CD4-positive, alpha-beta T cell (primary cell): Measurements from ENCODE around the gene NEURL3. TPM values are rescaled to one million over a fixed set of nuclear protein-coding genes. Genes with fewer than 3 reads are reported as not detected.

ENCODE experiments used
- ATAC-seq: fragments of 200-7000 bp; cut with Tn5 transposase; one replicate; pipeline ENCODE4 v1.10.0; 2022; ENCODE audit warnings: mild to moderate bottlenecking; ENCODE audit not compliant: poor library complexity
- CTCF ChIA-PET: fragments of 350-600 bp; sonication (Branson Sonifier 250); formaldehyde crosslinking; loops from one replicate; lab custom pipeline; 2021; ENCODE audit warnings: antibody characterized with exemption, inconsistent platforms; lab: Charles Lee
- POLR2A ChIA-PET: fragments of 350-600 bp; sonication (Branson Sonifier 250); formaldehyde crosslinking; loops from one replicate; lab custom pipeline; 2021; ENCODE audit warnings: antibody characterized with exemption, inconsistent platforms; lab: Charles Lee
- DNase-seq, 14 experiments: peaks; one replicate each; pipeline ENCODE4 v3.0.0-alpha.2; 2013 to 2020; ENCODE audit warnings: mixed read lengths in 2 of 14
- H3K27ac ChIP-seq, 2 donors: one replicate each; pipeline versions ENCODE4 v1.5.1 to v1.7.0; 2013; ENCODE audit warnings: low read length in 2 of 2, low read depth in 1 of 2, mild to moderate bottlenecking in 1 of 2
- H3K27me3 ChIP-seq, 2 experiments: 1 replicate in 1 of 2; 2 replicates in 1 of 2; pipeline versions ENCODE4 v1.6.1 to v1.7.0; 2013; ENCODE audit warnings: low read length in 2 of 2, control low read depth in 1 of 2, mild to moderate bottlenecking in 1 of 2, moderate library complexity in 1 of 2; ENCODE audit not compliant: insufficient read depth in 2 of 2, control insufficient read depth in 1 of 2
- H3K36me3 ChIP-seq: one replicate; pipeline ENCODE4 v1.6.1; 2013; ENCODE audit warnings: low read length, control low read depth; ENCODE audit not compliant: insufficient read depth
- H3K4me1 ChIP-seq: one replicate; pipeline ENCODE4 v1.6.1; 2013; ENCODE audit warnings: low read length, control low read depth; ENCODE audit not compliant: insufficient read depth
- H3K4me3 ChIP-seq: one replicate; pipeline ENCODE4 v1.5.1; 2013; ENCODE audit warnings: mild to moderate bottlenecking, low read length, moderate library complexity
- H3K9me3 ChIP-seq, 2 experiments: 1 replicate in 1 of 2; 2 replicates in 1 of 2; pipeline versions ENCODE4 v1.6.1 to v1.7.0; 2013; ENCODE audit warnings: low read length in 2 of 2, mild to moderate bottlenecking in 2 of 2, control low read depth in 1 of 2, moderate library complexity in 1 of 2; ENCODE audit not compliant: control insufficient read depth in 1 of 2, insufficient read depth in 1 of 2
- H3K27ac Mint-ChIP-seq: one replicate; pipeline ENCODE4 v1.8.0; 2020; ENCODE audit warnings: mixed read lengths
- H3K27me3 Mint-ChIP-seq: one replicate; pipeline ENCODE4 v1.8.0; 2021; ENCODE audit warnings: mixed read lengths
- H3K36me3 Mint-ChIP-seq: one replicate; pipeline ENCODE4 v1.8.0; 2021; ENCODE audit warnings: low read depth, mixed read lengths
- H3K4me1 Mint-ChIP-seq: one replicate; pipeline ENCODE4 v1.8.0; 2021; ENCODE audit warnings: low read depth, mixed read lengths
- H3K4me3 Mint-ChIP-seq: one replicate; pipeline ENCODE4 v1.8.0; 2020; ENCODE audit warnings: mild to moderate bottlenecking, mixed read lengths
- H3K9me3 Mint-ChIP-seq: one replicate; pipeline ENCODE4 v1.8.0; 2020; ENCODE audit warnings: mixed read lengths
- intact Hi-C, 2 experiments: fragments of 100-400 bp; cut with DNase I in 1 of 2; cut with micrococcal nuclease in 1 of 2; formaldehyde crosslinking; loops; one replicate each; pipeline versions ENCODE4 v1.15.1 to v1.9.0; 2023 to 2025; cut with DNase I, micrococcal nuclease
- total RNA-seq, 174 experiments: library from RNA in 2 of 174; stranded (reverse) in 2 of 174; gene quantifications; one replicate each; pipeline ENCODE4 v1.2.3 and lab custom pipeline; 2021 to 2026
- TF ChIP-seq, protein P1 (sequence below): fragments of 200-600 bp; IDR thresholded peaks from one replicate; pipeline ENCODE4 v1.8.0; 2022; ENCODE audit warnings: antibody characterized with exemption, mild to moderate bottlenecking

NEURL3 gene
- total RNA-seq, 2 experiments from 2014 or later = not detected

DNA sequence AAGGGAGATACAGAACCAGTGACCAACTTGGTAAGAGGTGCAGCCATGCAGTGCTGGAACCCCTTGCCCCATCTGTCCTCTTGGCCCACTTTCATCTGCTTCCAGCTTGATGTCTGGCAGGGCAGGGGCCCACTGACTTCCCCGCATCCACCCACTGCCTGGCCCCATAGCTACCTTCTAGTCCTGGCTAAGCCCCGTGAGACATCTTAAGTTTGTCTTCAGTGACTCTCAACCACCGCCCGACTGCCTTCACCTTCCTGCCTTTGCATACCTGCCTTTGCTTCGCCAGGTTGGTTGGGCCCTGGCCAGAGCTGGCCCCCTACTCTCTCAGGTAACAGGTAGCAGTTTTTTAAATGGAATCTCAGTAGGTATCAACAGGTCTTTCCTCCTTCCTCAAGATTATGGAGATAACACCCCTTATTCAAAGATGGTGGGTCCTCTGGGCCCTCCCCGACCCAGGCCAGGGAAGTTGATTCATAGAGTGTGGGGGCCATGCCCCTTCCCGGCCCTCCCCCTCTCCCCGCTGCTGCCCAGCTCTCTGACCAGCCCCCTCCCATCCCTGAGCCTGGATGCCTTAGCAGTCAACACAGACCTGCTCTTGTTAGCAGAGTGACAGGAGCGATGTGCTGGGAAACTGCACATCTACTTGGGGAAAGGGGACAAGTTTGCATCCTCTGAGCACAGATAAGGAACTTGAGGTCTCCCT lies 34.2 kb upstream of the NEURL3 start:
- ChIA-PET CTCF (interaction anchor here (0.7 to 6.4 kb wide), 4 partner anchors 11 to 132 kb away, joined by 3 to 54 read pairs (median 12); no protein-coding TSS in a partner anchor), POLR2A (interaction anchor here (1.0 to 7.1 kb wide), 15 partner anchors 8 to 574 kb away, joined by 3 to 180 read pairs (median 12); partner anchors contain the start of genes ANKRD36, DUSP2, ITPRIPL1 and SNRNP200)
- H3K4me3 ChIP-seq = peak overlapping the region; percentile 90
- peaks cover 80% of the 10 kb centered on the region for H3K4me1 ChIP-seq
- peak overlapping the region; percentile 99 for H3K4me3 Mint-ChIP-seq
- H3K27me3 Mint-ChIP-seq = no peaks in the 10 kb centered on the region
- H3K4me1 Mint-ChIP-seq = peaks cover 71% of the 10 kb centered on the region
- TF ChIP-seq, protein P1, sequence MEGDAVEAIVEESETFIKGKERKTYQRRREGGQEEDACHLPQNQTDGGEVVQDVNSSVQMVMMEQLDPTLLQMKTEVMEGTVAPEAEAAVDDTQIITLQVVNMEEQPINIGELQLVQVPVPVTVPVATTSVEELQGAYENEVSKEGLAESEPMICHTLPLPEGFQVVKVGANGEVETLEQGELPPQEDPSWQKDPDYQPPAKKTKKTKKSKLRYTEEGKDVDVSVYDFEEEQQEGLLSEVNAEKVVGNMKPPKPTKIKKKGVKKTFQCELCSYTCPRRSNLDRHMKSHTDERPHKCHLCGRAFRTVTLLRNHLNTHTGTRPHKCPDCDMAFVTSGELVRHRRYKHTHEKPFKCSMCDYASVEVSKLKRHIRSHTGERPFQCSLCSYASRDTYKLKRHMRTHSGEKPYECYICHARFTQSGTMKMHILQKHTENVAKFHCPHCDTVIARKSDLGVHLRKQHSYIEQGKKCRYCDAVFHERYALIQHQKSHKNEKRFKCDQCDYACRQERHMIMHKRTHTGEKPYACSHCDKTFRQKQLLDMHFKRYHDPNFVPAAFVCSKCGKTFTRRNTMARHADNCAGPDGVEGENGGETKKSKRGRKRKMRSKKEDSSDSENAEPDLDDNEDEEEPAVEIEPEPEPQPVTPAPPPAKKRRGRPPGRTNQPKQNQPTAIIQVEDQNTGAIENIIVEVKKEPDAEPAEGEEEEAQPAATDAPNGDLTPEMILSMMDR = no peak
- H3K27me3 ChIP-seq = no peaks in the 10 kb centered on the region
- no peaks in the 10 kb centered on the region for H3K9me3 Mint-ChIP-seq
- ATAC-seq (peak; percentile 1), DNase-seq (peak in 2 of 14 experiments; percentile 23 to 43)
- intact Hi-C loops = loop anchor here (2.0 to 10.0 kb wide), 11 partner anchors 13 to 1105 kb away; partner anchors contain the start of genes DUSP2 (in 2 of the 2), SNRNP200 (in 2 of the 2), CNNM3 (in 1 of the 2) and COX5B (in 1 of the 2)
- no peaks in the 10 kb centered on the region for H3K9me3 ChIP-seq
- peaks cover 73% of the 10 kb centered on the region for H3K36me3 Mint-ChIP-seq
- peak overlapping the region; percentile 94 to 99 for H3K27ac ChIP-seq
- H3K36me3 ChIP-seq = peaks cover 42% of the 10 kb centered on the region
- peak overlapping the region; percentile 99 for H3K27ac Mint-ChIP-seq

DNA sequence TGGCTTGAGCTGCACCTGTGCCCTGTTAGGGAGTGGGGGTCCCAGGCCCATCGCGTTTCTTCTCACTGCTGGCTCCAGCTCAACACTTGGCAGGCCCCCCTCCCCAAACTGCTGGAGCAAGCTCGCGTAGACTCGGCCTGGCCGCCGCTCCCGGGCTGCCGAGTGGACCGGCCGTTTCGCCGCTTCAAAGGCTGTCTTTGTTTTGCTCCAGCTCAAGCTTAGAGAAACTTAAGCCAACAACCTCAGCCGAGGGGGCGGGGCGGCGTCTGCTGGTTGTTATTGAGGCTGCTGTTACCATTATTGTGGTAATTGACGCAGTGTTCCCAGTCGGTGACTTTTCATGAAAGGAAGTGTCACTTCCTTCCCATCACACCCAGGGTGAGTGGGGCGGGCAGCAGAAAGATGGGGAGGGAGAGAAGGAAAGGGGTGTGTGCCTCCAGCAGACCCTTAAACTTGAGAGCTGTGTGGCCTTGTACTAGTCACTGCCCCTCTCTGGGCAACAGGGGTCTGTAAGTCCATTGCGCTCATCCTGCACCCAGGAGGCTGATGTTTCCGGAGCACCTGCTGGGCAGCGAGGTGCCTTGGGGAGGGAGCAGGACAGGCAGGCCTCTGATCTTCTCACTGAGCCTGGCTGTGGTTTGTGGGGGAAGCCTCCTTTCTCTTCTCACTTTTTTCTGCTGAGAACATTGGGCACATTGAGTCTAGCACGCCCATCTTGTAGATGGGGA lies 33.5 kb upstream of the NEURL3 start:
- TF ChIP-seq, protein P1 = no peak
- H3K27ac ChIP-seq = peak overlapping the region; percentile 94 to 99
- H3K36me3 Mint-ChIP-seq = peaks cover 66% of the 10 kb centered on the region
- no peaks in the 10 kb centered on the region for H3K9me3 ChIP-seq
- intact Hi-C loops = loop anchor here (2.0 to 10.0 kb wide), 11 partner anchors 14 to 1106 kb away; partner anchors contain the start of genes DUSP2 (in 2 of the 2), SNRNP200 (in 2 of the 2), CNNM3 (in 1 of the 2) and COX5B (in 1 of the 2)
- peak; percentile 88 to 96 (median 94) for DNase-seq
- peaks cover 77% of the 10 kb centered on the region for H3K4me1 ChIP-seq
- H3K9me3 Mint-ChIP-seq = no peaks in the 10 kb centered on the region
- H3K4me3 Mint-ChIP-seq = peak overlapping the region; percentile 99
- peak overlapping the region; percentile 99 for H3K27ac Mint-ChIP-seq
- ChIA-PET CTCF (interaction anchor here (0.5 to 6.4 kb wide), 4 partner anchors 11 to 422 kb away, joined by 3 to 54 read pairs (median 10); no protein-coding TSS in a partner anchor), POLR2A (interaction anchor here (0.6 to 7.1 kb wide), 29 partner anchors 9 to 1464 kb away, joined by 3 to 180 read pairs (median 7); partner anchors contain the start of genes ANKRD36, ANKRD39, CNNM3 and DUSP2)
- H3K27me3 ChIP-seq = no peaks in the 10 kb centered on the region
- H3K4me3 ChIP-seq = peak overlapping the region; percentile 90
- no peaks in the 10 kb centered on the region for H3K27me3 Mint-ChIP-seq
- H3K36me3 ChIP-seq = peaks cover 36% of the 10 kb centered on the region
- H3K4me1 Mint-ChIP-seq = peaks cover 69% of the 10 kb centered on the region
- ATAC-seq = peak; percentile 51
